Nephron progenitor cell (in vitro differentiated cells): Measurements from ENCODE around the gene PCDH15.

Source experiments
- DNase-seq: peaks from one replicate; pipeline ENCODE4 v3.0.0; 2021
- H3K27ac Mint-ChIP-seq: 2 replicates; pipeline ENCODE4 v1.8.0; 2021; ENCODE audit warnings: mild to moderate bottlenecking, moderate library complexity, mixed read lengths
- H3K27me3 Mint-ChIP-seq: 2 replicates; pipeline ENCODE4 v1.8.0; 2021; ENCODE audit warnings: mild to moderate bottlenecking, low read depth, mixed read lengths; ENCODE audit not compliant: poor library complexity
- H3K36me3 Mint-ChIP-seq: 2 replicates; pipeline ENCODE4 v1.8.0; 2021; ENCODE audit warnings: low read depth, mixed read lengths
- H3K4me1 Mint-ChIP-seq: 2 replicates; pipeline ENCODE4 v1.8.0; 2021; ENCODE audit warnings: mixed read lengths
- H3K4me3 Mint-ChIP-seq: 2 replicates; pipeline ENCODE4 v1.8.0; 2021; ENCODE audit warnings: mild to moderate bottlenecking, moderate library complexity, mixed read lengths
- H3K9me3 Mint-ChIP-seq: 2 replicates; pipeline ENCODE4 v1.8.0; 2021; ENCODE audit warnings: mild to moderate bottlenecking, moderate library complexity, mixed read lengths
- TF ChIP-seq, protein P1 (sequence below): fragments of 200-600 bp; sonication (generic); IDR thresholded peaks from 2 replicates; pipeline ENCODE4 v1.5.0; 2021; ENCODE audit warnings: antibody characterized with exemption

Gene PCDH15

GRCh38 chr10:54125098-54125747 is 675.8 kb downstream of the PCDH15 start:
- no peaks in the 10 kb centered on the region for H3K36me3 Mint-ChIP-seq
- no peak overlapping the region for H3K27ac Mint-ChIP-seq
- no peak for DNase-seq
- TF ChIP-seq, protein P1, sequence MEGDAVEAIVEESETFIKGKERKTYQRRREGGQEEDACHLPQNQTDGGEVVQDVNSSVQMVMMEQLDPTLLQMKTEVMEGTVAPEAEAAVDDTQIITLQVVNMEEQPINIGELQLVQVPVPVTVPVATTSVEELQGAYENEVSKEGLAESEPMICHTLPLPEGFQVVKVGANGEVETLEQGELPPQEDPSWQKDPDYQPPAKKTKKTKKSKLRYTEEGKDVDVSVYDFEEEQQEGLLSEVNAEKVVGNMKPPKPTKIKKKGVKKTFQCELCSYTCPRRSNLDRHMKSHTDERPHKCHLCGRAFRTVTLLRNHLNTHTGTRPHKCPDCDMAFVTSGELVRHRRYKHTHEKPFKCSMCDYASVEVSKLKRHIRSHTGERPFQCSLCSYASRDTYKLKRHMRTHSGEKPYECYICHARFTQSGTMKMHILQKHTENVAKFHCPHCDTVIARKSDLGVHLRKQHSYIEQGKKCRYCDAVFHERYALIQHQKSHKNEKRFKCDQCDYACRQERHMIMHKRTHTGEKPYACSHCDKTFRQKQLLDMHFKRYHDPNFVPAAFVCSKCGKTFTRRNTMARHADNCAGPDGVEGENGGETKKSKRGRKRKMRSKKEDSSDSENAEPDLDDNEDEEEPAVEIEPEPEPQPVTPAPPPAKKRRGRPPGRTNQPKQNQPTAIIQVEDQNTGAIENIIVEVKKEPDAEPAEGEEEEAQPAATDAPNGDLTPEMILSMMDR: no peak
- H3K9me3 Mint-ChIP-seq: no peaks in the 10 kb centered on the region
- no peaks in the 10 kb centered on the region for H3K27me3 Mint-ChIP-seq
- H3K4me1 Mint-ChIP-seq: no peaks in the 10 kb centered on the region
- no peak overlapping the region for H3K4me3 Mint-ChIP-seq

DNA sequence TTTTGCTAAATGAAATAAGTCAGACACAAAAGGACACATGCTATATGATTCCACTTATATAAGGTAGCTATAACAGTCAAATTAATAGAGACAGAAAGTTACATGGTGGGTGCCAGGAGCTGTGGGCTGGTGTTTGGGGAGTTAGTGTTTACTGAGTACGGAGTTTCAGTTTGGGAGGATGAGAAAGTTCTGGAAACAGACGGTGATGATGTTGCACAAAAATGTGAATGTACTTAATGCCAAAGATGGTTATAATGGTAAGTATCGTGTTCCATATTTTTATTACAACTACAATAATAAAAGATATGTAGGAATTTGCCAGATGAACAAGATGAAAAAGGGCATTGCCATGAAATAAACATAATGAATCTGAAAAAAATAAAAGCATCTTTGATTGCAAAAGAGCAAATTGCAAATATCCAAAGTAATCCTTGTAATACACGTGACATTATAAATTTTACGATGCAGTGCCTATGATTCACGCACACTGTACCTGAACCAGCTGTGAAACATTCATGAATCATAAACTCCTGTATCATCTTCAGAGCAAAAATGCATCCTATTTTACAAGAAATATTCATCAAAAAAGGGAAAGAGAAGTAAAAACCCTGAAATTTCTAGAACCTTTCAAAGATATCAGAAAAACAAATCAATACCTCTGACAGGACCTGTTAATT is 676.7 kb downstream of the PCDH15 start:
- Mint-ChIP-seq H3K4me3 (no peak overlapping the region), H3K27me3 (no peaks in the 10 kb centered on the region), H3K36me3 (no peaks in the 10 kb centered on the region), H3K4me1 (no peaks in the 10 kb centered on the region), H3K9me3 (no peaks in the 10 kb centered on the region), H3K27ac (no peak overlapping the region)
- TF ChIP-seq, protein P1: no peak
- no peak for DNase-seq

DNA sequence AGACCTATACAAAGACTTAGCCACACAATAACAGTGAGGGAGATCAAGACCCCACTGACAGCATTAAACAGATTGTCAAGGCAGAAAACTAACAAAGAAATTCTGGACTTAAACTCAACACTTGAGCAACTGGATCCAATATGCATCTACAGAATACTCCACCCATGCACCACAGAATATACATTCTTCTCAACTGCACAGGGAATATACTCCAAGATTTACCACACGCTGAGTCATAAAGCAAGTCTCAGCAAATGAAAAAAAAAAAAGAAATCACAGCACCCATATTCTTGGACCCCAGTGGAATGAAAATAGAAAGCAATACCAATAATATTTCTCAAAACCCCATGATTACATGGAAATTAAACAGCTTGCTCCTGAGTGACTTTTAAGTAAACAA is 680.2 kb downstream of the PCDH15 start:
- H3K9me3 Mint-ChIP-seq: peaks cover 4% of the 10 kb centered on the region
- TF ChIP-seq, protein P1: no peak
- H3K4me3 Mint-ChIP-seq: no peak overlapping the region
- no peaks in the 10 kb centered on the region for H3K36me3 Mint-ChIP-seq
- H3K27me3 Mint-ChIP-seq: no peaks in the 10 kb centered on the region
- no peaks in the 10 kb centered on the region for H3K4me1 Mint-ChIP-seq
- DNase-seq: no peak
- no peak overlapping the region for H3K27ac Mint-ChIP-seq

DNA sequence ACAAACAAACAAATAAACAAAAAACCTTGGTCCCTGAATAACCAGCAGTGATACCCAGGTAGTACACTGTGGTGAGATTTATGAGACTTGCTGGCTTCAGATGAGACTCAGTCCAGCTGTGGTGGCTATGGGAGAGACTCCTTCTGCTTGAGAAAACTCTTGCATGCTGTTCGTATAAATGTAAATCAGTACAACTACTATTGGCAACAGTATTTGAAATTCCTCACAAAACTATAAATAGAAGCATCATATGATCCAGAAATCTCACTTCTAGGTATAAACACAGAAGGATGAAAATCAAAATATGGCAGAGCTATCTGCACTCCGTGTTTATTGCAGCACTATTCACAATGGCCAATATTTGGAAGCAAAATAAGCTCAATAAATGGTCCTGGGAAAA is 692.1 kb downstream of the PCDH15 start:
- H3K36me3 Mint-ChIP-seq: no peaks in the 10 kb centered on the region
- H3K4me3 Mint-ChIP-seq: no peak overlapping the region
- no peak overlapping the region for H3K27ac Mint-ChIP-seq
- no peaks in the 10 kb centered on the region for H3K4me1 Mint-ChIP-seq
- peaks cover 4% of the 10 kb centered on the region for H3K27me3 Mint-ChIP-seq
- DNase-seq: no peak
- H3K9me3 Mint-ChIP-seq: peaks cover under 1% of the 10 kb centered on the region
- TF ChIP-seq, protein P1: no peak

DNA sequence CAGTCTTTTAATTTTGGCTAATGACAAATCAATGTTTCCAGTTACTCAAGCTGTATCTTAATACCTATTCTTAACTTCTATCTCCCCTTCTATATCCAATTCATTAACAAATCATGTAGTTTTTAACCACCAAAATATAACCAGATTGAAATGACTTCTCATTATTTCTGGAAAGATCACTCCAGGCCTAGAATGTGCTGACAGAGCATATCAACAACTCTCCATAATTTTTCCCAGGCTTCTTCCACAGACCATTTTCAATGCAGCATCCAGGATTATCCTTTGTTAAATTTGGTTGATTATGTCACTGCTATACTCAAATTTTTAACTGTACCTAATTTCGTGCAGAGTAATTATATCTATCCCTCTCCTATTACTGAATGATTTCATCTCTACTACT is 704.1 kb downstream of the PCDH15 start:
- H3K27ac Mint-ChIP-seq: no peak overlapping the region
- H3K27me3 Mint-ChIP-seq: peaks cover 3% of the 10 kb centered on the region
- no peak for DNase-seq
- no peaks in the 10 kb centered on the region for H3K36me3 Mint-ChIP-seq
- no peaks in the 10 kb centered on the region for H3K9me3 Mint-ChIP-seq
- H3K4me1 Mint-ChIP-seq: peaks cover 5% of the 10 kb centered on the region
- no peak overlapping the region for H3K4me3 Mint-ChIP-seq
- TF ChIP-seq, protein P1: no peak

- H3K27me3 Mint-ChIP-seq: peaks cover 6% of the 10 kb centered on the region
- H3K9me3 Mint-ChIP-seq: no peaks in the 10 kb centered on the region
- DNase-seq: no peak
- H3K36me3 Mint-ChIP-seq: no peaks in the 10 kb centered on the region
- H3K4me1 Mint-ChIP-seq: peaks cover 5% of the 10 kb centered on the region
- H3K27ac Mint-ChIP-seq: peak overlapping the region; percentile 63
- TF ChIP-seq, protein P1: no peak
- no peak overlapping the region for H3K4me3 Mint-ChIP-seq
Measured at GRCh38 chr10:54094321-54094720, 706.7 kb downstream of the PCDH15 start.
